ENCODE results near the gene AGBL4. TPM values are rescaled to one million over a fixed set of nuclear protein-coding genes. Genes with fewer than 3 reads are reported as not detected.

Gene AGBL4
- total RNA-seq, 1 experiment from 2014 or later: 0.10 TPM

- no peaks in the 10 kb centered on the region for H3K36me3 ChIP-seq
- no peak overlapping the region for H3K27ac ChIP-seq
- H3K27me3 ChIP-seq: no peaks in the 10 kb centered on the region; the same call in 1 of the 2 replicates
- H3K4me1 ChIP-seq: no peaks in the 10 kb centered on the region
- no peaks in the 10 kb centered on the region for H3K9me3 ChIP-seq (replicated peaks)
- DNase-seq: no peak
- no peak overlapping the region for H3K4me3 ChIP-seq
Measured at GRCh38 chr1:48829446-48829845, 1194.3 kb downstream of the AGBL4 start.

GRCh38 chr1:48823168-48823567 is 1200.6 kb downstream of the AGBL4 start:
- Histone ChIP-seq H3K4me1 (no peaks in the 10 kb centered on the region), H3K27me3 (no peaks in the 10 kb centered on the region), H3K36me3 (no peaks in the 10 kb centered on the region), H3K27ac (no peak overlapping the region), H3K4me3 (no peak overlapping the region), H3K9me3 (replicated peaks) (no peaks in the 10 kb centered on the region)
- DNase-seq: peak in 1 of 2 experiments; percentile 4

GRCh38 chr1:48820491-48820890 is 1203.3 kb downstream of the AGBL4 start:
- Histone ChIP-seq H3K36me3 (no peaks in the 10 kb centered on the region), H3K27me3 (no peaks in the 10 kb centered on the region), H3K4me1 (no peaks in the 10 kb centered on the region), H3K27ac (no peak overlapping the region), H3K9me3 (replicated peaks) (no peaks in the 10 kb centered on the region), H3K4me3 (no peak overlapping the region)
- DNase-seq: no peak

GRCh38 chr1:48817505-48818114 is 1206.1 kb downstream of the AGBL4 start:
- H3K9me3 ChIP-seq (replicated peaks): no peaks in the 10 kb centered on the region
- H3K4me1 ChIP-seq: no peaks in the 10 kb centered on the region
- H3K27me3 ChIP-seq: no peaks in the 10 kb centered on the region
- H3K27ac ChIP-seq: no peak overlapping the region
- no peak overlapping the region for H3K4me3 ChIP-seq
- DNase-seq: peak; percentile 46 to 75
- H3K36me3 ChIP-seq: no peaks in the 10 kb centered on the region

- Histone ChIP-seq H3K36me3 (no peaks in the 10 kb centered on the region), H3K9me3 (replicated peaks) (no peaks in the 10 kb centered on the region), H3K4me3 (no peak overlapping the region), H3K4me1 (no peaks in the 10 kb centered on the region), H3K27me3 (no peaks in the 10 kb centered on the region), H3K27ac (no peak overlapping the region)
- no peak for DNase-seq
Measured at GRCh38 chr1:48810740-48811139, 1213.0 kb downstream of the AGBL4 start.

- H3K27me3 ChIP-seq: no peaks in the 10 kb centered on the region
- H3K4me1 ChIP-seq: no peaks in the 10 kb centered on the region
- no peak for DNase-seq
- H3K36me3 ChIP-seq: no peaks in the 10 kb centered on the region
- no peaks in the 10 kb centered on the region for H3K9me3 ChIP-seq (replicated peaks)
- H3K4me3 ChIP-seq: no peak overlapping the region
- no peak overlapping the region for H3K27ac ChIP-seq
Measured at GRCh38 chr1:48808496-48808895, 1215.3 kb downstream of the AGBL4 start.

- H3K4me1 ChIP-seq: no peaks in the 10 kb centered on the region
- H3K27ac ChIP-seq: no peak overlapping the region
- no peaks in the 10 kb centered on the region for H3K27me3 ChIP-seq
- no peak for DNase-seq
- no peaks in the 10 kb centered on the region for H3K36me3 ChIP-seq
- H3K9me3 ChIP-seq (replicated peaks): no peaks in the 10 kb centered on the region
- no peak overlapping the region for H3K4me3 ChIP-seq
Measured at GRCh38 chr1:48807554-48808260, 1216.0 kb downstream of the AGBL4 start.

- H3K36me3 ChIP-seq: no peaks in the 10 kb centered on the region
- no peaks in the 10 kb centered on the region for H3K4me1 ChIP-seq
- H3K9me3 ChIP-seq (replicated peaks): no peaks in the 10 kb centered on the region
- DNase-seq: no peak
- no peak overlapping the region for H3K4me3 ChIP-seq
- no peaks in the 10 kb centered on the region for H3K27me3 ChIP-seq
- no peak overlapping the region for H3K27ac ChIP-seq
Measured at GRCh38 chr1:48803474-48803873, 1220.3 kb downstream of the AGBL4 start.

GRCh38 chr1:48794816-48795215 is 1228.9 kb downstream of the AGBL4 start:
- H3K4me1 ChIP-seq: no peaks in the 10 kb centered on the region
- no peak overlapping the region for H3K27ac ChIP-seq
- DNase-seq: no peak
- no peak overlapping the region for H3K4me3 ChIP-seq
- H3K27me3 ChIP-seq: no peaks in the 10 kb centered on the region; the same call in 1 of the 2 replicates
- no peaks in the 10 kb centered on the region for H3K36me3 ChIP-seq
- no peaks in the 10 kb centered on the region for H3K9me3 ChIP-seq (replicated peaks)

- H3K27me3 ChIP-seq: no peaks in the 10 kb centered on the region; the same call in 1 of the 2 replicates
- no peaks in the 10 kb centered on the region for H3K4me1 ChIP-seq
- no peaks in the 10 kb centered on the region for H3K36me3 ChIP-seq
- no peak overlapping the region for H3K4me3 ChIP-seq
- DNase-seq: no peak
- H3K9me3 ChIP-seq (replicated peaks): no peaks in the 10 kb centered on the region
- H3K27ac ChIP-seq: no peak overlapping the region
Measured at GRCh38 chr1:48793863-48794262, 1229.9 kb downstream of the AGBL4 start.

GRCh38 chr1:48792961-48793360 is 1230.8 kb downstream of the AGBL4 start:
- no peaks in the 10 kb centered on the region for H3K4me1 ChIP-seq
- H3K36me3 ChIP-seq: no peaks in the 10 kb centered on the region
- DNase-seq: no peak
- H3K4me3 ChIP-seq: no peak overlapping the region
- no peaks in the 10 kb centered on the region for H3K9me3 ChIP-seq (replicated peaks)
- H3K27me3 ChIP-seq: no peaks in the 10 kb centered on the region; the same call in 1 of the 2 replicates
- H3K27ac ChIP-seq: no peak overlapping the region

GRCh38 chr1:48790397-48790796 is 1233.4 kb downstream of the AGBL4 start:
- no peaks in the 10 kb centered on the region for H3K4me1 ChIP-seq
- no peaks in the 10 kb centered on the region for H3K36me3 ChIP-seq
- no peak overlapping the region for H3K4me3 ChIP-seq
- no peaks in the 10 kb centered on the region for H3K9me3 ChIP-seq (replicated peaks)
- no peak overlapping the region for H3K27ac ChIP-seq
- DNase-seq: no peak
- no peaks in the 10 kb centered on the region; the same call in 1 of the 2 replicates for H3K27me3 ChIP-seq

GRCh38 chr1:48789903-48790302 is 1233.9 kb downstream of the AGBL4 start:
- H3K27me3 ChIP-seq: no peaks in the 10 kb centered on the region; the same call in none of the 2 replicates
- H3K27ac ChIP-seq: no peak overlapping the region
- H3K36me3 ChIP-seq: no peaks in the 10 kb centered on the region
- H3K4me3 ChIP-seq: no peak overlapping the region
- no peaks in the 10 kb centered on the region for H3K4me1 ChIP-seq
- no peaks in the 10 kb centered on the region for H3K9me3 ChIP-seq (replicated peaks)
- DNase-seq: no peak

GRCh38 chr1:48785869-48786268 is 1237.9 kb downstream of the AGBL4 start:
- H3K27me3 ChIP-seq: no peaks in the 10 kb centered on the region; the same call in 1 of the 2 replicates
- H3K4me3 ChIP-seq: no peak overlapping the region
- H3K27ac ChIP-seq: no peak overlapping the region
- H3K4me1 ChIP-seq: peaks cover 9% of the 10 kb centered on the region; the same call in 1 of the 2 replicates
- H3K36me3 ChIP-seq: no peaks in the 10 kb centered on the region
- H3K9me3 ChIP-seq (replicated peaks): no peaks in the 10 kb centered on the region
- no peak for DNase-seq

GRCh38 chr1:48784301-48784700 is 1239.5 kb downstream of the AGBL4 start:
- H3K27ac ChIP-seq: no peak overlapping the region
- H3K4me1 ChIP-seq: peaks cover 9% of the 10 kb centered on the region; the same call in 1 of the 2 replicates
- no peaks in the 10 kb centered on the region; the same call in 1 of the 2 replicates for H3K27me3 ChIP-seq

More at GRCh38 chr1:48784301-48784700, 1239.5 kb downstream of the AGBL4 start:
- DNase-seq: peak in 1 of 2 experiments; percentile 49
- Histone ChIP-seq H3K36me3 (no peaks in the 10 kb centered on the region), H3K4me3 (no peak overlapping the region), H3K9me3 (replicated peaks) (no peaks in the 10 kb centered on the region)

Measured in SJCRH30 (cell line).